Small intestine (tissue), 7 donors: ENCODE measurements around the gene SORCS2. TPM values are rescaled to one million over a fixed set of nuclear protein-coding genes. Genes with fewer than 3 reads are reported as not detected.

Experiments
- DNase-seq, 2 donors: peaks; one replicate each; pipeline versions ENCODE4 v3.0.0 to v3.0.0-alpha.2; 2013
- FAIRE-seq: peaks from 2 replicates; lab custom pipeline; 2012; peaks lifted over from hg19 to GRCh38; lab: Jason Lieb, UNC
- H3K27ac ChIP-seq, 3 donors: one replicate each; pipeline ENCODE4 v1.5.1; 2013; ENCODE audit warnings: low read length in 2 of 3, mild to moderate bottlenecking in 2 of 3, control low read depth in 1 of 3, inconsistent platforms in 1 of 3, low read depth in 1 of 3, moderate library complexity in 1 of 3
- H3K27me3 ChIP-seq, 3 donors: one replicate each; pipeline ENCODE4 v1.6.1; 2013; ENCODE audit warnings: low read length in 3 of 3, inconsistent platforms in 1 of 3; ENCODE audit not compliant: control insufficient read depth in 3 of 3, insufficient read depth in 3 of 3
- H3K36me3 ChIP-seq, 3 donors: one replicate each; pipeline ENCODE4 v1.6.1; 2013; ENCODE audit warnings: low read length in 3 of 3, inconsistent platforms in 1 of 3, low read depth in 1 of 3, mild to moderate bottlenecking in 1 of 3, moderate library complexity in 1 of 3; ENCODE audit not compliant: control insufficient read depth in 3 of 3, insufficient read depth in 2 of 3
- H3K4me1 ChIP-seq, 3 donors: one replicate each; pipeline ENCODE4 v1.6.1; 2013; ENCODE audit warnings: low read length in 2 of 3, inconsistent platforms in 1 of 3, low read depth in 1 of 3, mild to moderate bottlenecking in 1 of 3, moderate library complexity in 1 of 3; ENCODE audit not compliant: control insufficient read depth in 3 of 3, insufficient read depth in 2 of 3
- H3K4me3 ChIP-seq, 3 donors: one replicate each; pipeline ENCODE4 v1.5.1; 2013; ENCODE audit warnings: low read length in 3 of 3, control low read depth in 1 of 3, inconsistent platforms in 1 of 3, low read depth in 1 of 3, mild to moderate bottlenecking in 1 of 3, moderate library complexity in 1 of 3
- H3K9me3 ChIP-seq, 2 donors: one replicate each; pipeline ENCODE4 v1.6.1; 2013; ENCODE audit warnings: low read depth in 1 of 2, low read length in 1 of 2; ENCODE audit not compliant: control insufficient read depth in 2 of 2, insufficient read depth in 1 of 2
- WGBS, 3 donors: extraction: QIAGEN DNeasy Blood & Tissue Kit; methylation state at CpG; one replicate each; pipeline ENCODE4 v1.1.7; 2013; 5-methylcytosine and 5-hydroxymethylcytosine counted together
- polyA plus RNA-seq, 4 donors: library from polyadenylated mRNA; stranded (reverse) in 3 of 4; unstranded in 1 of 4; fragments of 200-250 nt in 3 of 4; fragments of 120-200 nt in 1 of 4; gene quantifications; one replicate each; pipeline versions ENCODE4 v1.2.1 to v1.2.3, GENCODE V29; 2013
- donor health status: healthy with polysubstance abuse.
- donor health status: control.
- donor health status: control.
- donor health status: Bipolar disorder and iron deficiency.
- donor health status: healthy.

SORCS2 gene
- polyA plus RNA-seq, 4 donors = 0.63 to 3.3 (median 2.2) TPM; not detected in 1

GRCh38 chr4:7415927-7416686 is 223.8 kb downstream of the SORCS2 start:
- H3K9me3 ChIP-seq = peaks cover 0 to 6% of the 10 kb centered on the region in 2 donors
- H3K4me3 ChIP-seq = no peak overlapping the region
- 62 to 76% (median 75%) methylated on average over 16 of the region's 16 CpGs for WGBS, 3 donors
- H3K27ac ChIP-seq = no peak overlapping the region
- H3K27me3 ChIP-seq = no peaks in the 10 kb centered on the region
- FAIRE-seq (no peak), DNase-seq (no peak)
- no peaks in the 10 kb centered on the region for H3K36me3 ChIP-seq
- H3K4me1 ChIP-seq = no peaks in the 10 kb centered on the region

DNA sequence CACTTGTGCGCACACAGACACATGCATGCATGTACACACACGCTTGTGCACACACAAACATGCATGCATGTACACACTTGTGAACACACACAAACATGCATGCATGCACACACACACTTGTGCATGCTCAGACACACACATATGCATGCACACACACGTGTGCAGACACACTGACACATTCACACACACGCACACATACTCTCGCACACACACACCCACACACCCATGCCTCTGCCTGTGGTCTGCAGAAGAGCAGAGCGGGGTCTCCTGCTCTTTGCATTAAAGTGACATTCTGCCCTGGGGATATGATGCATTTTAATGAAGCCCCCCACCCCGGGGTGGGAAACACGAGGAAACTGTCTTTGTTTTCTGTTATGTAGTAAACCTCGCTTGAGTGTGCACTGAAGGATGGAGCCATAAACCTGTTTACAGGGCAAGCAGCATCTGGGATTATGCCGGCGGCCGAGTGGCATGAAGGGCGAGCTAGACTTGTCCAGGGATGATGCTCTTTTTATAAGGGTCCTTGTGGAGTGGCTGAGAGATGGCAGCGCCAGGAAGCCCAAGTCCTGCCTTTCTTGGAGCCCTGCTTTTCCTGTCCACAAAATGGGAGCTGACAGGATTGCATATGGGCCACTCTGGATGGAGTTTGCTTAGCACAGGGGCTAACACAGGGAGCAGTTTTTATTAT is 224.6 kb downstream of the SORCS2 start:
- H3K4me1 ChIP-seq = no peaks in the 10 kb centered on the region
- H3K9me3 ChIP-seq = peaks cover 0 to 6% of the 10 kb centered on the region in 2 donors
- no peaks in the 10 kb centered on the region for H3K27me3 ChIP-seq
- no peak overlapping the region for H3K4me3 ChIP-seq
- FAIRE-seq (no peak), DNase-seq (no peak)
- no peak overlapping the region for H3K27ac ChIP-seq
- 80 to 83% (median 82%) methylated on average over 14 of the region's 14 CpGs for whole genome bisulfite sequencing, 3 donors
- no peaks in the 10 kb centered on the region for H3K36me3 ChIP-seq

- WGBS, 3 donors = 78 to 86% (median 81%) methylated on average over 9 of the region's 9 CpGs
Observed at GRCh38 chr4:7417639-7418038, 225.3 kb downstream of the SORCS2 start.

DNA sequence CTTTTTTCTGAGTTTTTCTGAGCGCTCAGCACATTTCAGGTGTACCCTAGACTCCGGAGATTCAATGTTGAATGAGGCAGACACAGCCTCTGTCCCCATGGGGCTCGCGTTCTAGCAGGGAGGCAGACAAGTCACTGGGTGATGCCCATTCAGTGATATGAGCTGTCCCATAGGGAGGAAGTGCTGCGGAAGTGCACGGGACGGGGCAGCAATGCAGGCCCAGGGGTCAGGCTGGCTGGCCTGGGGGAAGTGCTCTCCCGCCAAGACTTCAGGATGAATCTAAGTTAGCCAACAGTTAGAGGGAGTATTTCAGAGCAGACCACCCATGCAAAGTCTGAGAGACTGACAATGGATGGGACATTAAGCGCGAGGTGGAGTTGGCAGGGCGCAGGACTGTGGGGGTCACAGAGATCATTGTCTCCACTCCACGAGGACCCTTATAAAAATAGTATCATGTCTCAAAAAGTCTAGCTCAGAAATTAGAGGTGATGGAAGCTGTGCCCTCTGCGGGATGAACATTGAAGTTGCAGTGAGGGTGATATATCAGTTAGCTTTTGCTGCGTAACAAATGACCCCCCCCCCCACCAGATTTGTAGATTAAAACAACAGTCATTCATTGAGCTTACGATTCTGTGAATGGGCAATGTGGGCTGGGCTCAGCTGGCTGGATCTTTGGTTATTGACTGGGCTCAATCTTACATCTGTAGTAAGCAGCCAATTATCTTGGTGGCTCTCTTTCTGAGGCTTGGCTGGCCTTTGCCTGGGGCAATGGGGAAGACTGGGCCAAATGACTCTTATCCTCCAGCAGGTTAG is 226.0 kb downstream of the SORCS2 start:
- H3K9me3 ChIP-seq = peaks cover 0 to 6% of the 10 kb centered on the region in 2 donors
- no peak overlapping the region for H3K4me3 ChIP-seq
- H3K27ac ChIP-seq = no peak overlapping the region
- 84 to 86% (median 85%) methylated on average over 15 of the region's 15 CpGs for WGBS, 3 donors
- FAIRE-seq (no peak), DNase-seq (no peak)
- no peaks in the 10 kb centered on the region for H3K4me1 ChIP-seq
- no peaks in the 10 kb centered on the region for H3K27me3 ChIP-seq
- no peaks in the 10 kb centered on the region for H3K36me3 ChIP-seq

More at GRCh38 chr4:7417639-7418038, 225.3 kb downstream of the SORCS2 start:
- Histone ChIP-seq H3K36me3 (no peaks in the 10 kb centered on the region), H3K4me3 (no peak overlapping the region), H3K27me3 (no peaks in the 10 kb centered on the region), H3K4me1 (no peaks in the 10 kb centered on the region), H3K27ac (no peak overlapping the region), H3K9me3 (peaks cover 0 to 6% of the 10 kb centered on the region in 2 donors)
- FAIRE-seq (no peak), DNase-seq (no peak)

DNA sequence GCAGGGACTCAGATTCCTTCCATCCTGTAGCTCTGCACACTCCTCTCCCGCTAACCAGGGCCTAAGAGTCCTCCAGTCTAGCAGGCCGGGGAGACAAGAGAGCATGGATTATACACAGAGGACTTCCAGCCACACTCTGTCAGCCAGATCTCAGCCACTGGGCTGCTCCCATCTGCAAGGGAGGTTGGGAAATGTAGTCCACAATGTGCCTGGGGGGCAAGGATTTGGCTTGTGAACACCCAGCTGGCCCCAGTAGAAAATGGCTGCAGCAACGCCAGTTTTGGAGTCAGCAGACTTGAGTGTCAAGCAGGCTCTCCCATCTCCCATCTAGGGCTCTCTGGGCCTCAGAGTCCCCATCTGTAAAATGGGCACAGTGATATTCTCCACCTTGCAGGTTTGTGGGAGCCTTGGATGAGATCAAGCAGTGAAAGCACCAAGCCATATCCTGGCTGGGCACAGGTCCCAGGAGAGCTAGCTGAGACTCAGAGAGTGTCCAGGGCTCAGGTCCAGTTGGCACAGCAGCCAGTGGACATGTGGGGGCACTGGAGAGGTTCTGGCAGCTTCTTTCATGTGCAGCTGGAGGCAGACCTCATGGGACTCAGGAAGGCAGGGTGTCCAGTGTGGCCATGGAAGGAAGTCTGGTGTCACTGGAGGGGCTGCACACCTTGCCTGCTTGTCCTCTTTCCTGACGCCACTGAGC is 227.8 kb downstream of the SORCS2 start:
- 50 to 67% (median 64%) methylated on average over 3 to 4 of the region's 4 CpGs for WGBS, 3 donors
- FAIRE-seq (no peak), DNase-seq (no peak)

GRCh38 chr4:7420661-7421040 is 228.3 kb downstream of the SORCS2 start:
- no peaks in the 10 kb centered on the region for H3K36me3 ChIP-seq
- DNase-seq (no peak), FAIRE-seq (no peak)
- H3K4me1 ChIP-seq = no peaks in the 10 kb centered on the region
- no peak overlapping the region for H3K27ac ChIP-seq
- H3K9me3 ChIP-seq = peaks cover 0 to 6% of the 10 kb centered on the region in 2 donors
- H3K27me3 ChIP-seq = no peaks in the 10 kb centered on the region
- no peak overlapping the region for H3K4me3 ChIP-seq
- 79 to 80% (median 79%) methylated on average over 12 to 14 of the region's 14 CpGs for WGBS, 3 donors

More for the DNA sequence above, 227.8 kb downstream of the SORCS2 start:
- Histone ChIP-seq H3K27ac (no peak overlapping the region), H3K36me3 (no peaks in the 10 kb centered on the region), H3K9me3 (peaks cover 0 to 6% of the 10 kb centered on the region in 2 donors), H3K27me3 (no peaks in the 10 kb centered on the region), H3K4me3 (no peak overlapping the region), H3K4me1 (no peaks in the 10 kb centered on the region)

DNA sequence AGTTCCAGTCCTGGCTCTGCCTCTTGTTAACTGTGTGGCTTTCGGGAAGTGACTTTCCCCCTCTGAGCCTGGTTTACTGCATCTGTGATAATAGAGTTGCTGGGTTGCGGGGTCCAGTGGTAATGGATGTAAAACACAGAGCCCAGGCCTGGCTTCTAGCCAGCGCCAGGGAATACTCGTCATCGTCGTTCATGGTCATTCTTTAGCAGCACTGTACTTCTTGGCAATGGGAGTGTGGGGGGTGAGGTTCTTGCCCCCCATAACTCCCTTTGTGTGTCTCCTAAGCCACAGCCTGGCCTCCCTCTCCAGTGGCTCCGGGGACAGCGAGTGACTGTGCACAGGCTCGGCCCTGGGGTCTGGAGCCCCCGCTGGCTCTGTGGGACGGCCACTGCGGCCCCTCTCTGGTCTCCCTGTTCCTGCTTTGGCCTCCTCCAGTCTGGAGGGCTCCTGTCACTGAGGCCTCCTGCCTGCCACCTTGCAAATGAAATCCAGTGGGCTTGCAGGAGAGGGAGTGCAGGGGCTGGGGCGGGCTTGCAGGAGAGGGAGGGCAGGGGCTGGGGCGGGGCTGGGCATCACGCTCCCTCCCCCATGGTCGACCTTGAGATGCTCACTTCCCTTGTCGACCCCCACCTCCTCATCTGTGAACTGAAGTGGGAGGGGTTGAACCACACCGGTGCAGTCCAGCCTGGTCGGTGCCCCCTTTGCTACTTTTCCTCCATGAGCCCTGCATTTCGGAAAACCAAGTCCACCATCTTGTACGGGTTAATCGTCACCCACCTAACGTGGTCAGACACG is 229.2 kb downstream of the SORCS2 start:
- no peak for FAIRE-seq
- no peaks in the 10 kb centered on the region for H3K36me3 ChIP-seq
- H3K4me3 ChIP-seq = no peak overlapping the region
- H3K9me3 ChIP-seq = peaks cover 0 to 6% of the 10 kb centered on the region in 2 donors
- H3K4me1 ChIP-seq = no peaks in the 10 kb centered on the region
- no peaks in the 10 kb centered on the region for H3K27me3 ChIP-seq
- no peak for DNase-seq
- H3K27ac ChIP-seq = no peak overlapping the region
- 69 to 84% (median 83%) methylated on average over 19 to 24 of the region's 24 CpGs for WGBS, 3 donors
